Measurements from ENCODE around the gene MVP. TPM values are rescaled to one million over a fixed set of nuclear protein-coding genes. Genes with fewer than 3 reads are reported as not detected.
"Not testable (repeated sequence)": the region's sequence is repeated elsewhere in the genome, so short reads cannot be mapped to it uniquely, and the experiment has no call there.

MVP gene
- 100 to 1,000 TPM; 307 to 552 (median 529) TPM for total RNA-seq
- long read RNA-seq, donor 1, transcript MVP-202 (15 exons, 2,925 nt), result minor isoform, 81 of 633 reads
- long read RNA-seq, donor 1, transcript MVP-201 (15 exons, 2,870 nt), result major isoform, 248 of 633 reads
- long read RNA-seq, donor 1, partial matches to known transcripts, result 262 of 633 reads
- long read RNA-seq, donor 1, other reads (novel, unspliced or antisense), result 42 of 633 reads
- long read RNA-seq, donor 2, transcript MVP-202 (15 exons, 2,925 nt), result minor isoform, 80 of 476 reads
- long read RNA-seq, donor 2, transcript MVP-201 (15 exons, 2,870 nt), result major isoform, 262 of 476 reads
- long read RNA-seq, donor 2, partial matches to known transcripts, result 94 of 476 reads
- long read RNA-seq, donor 2, other reads (novel, unspliced or antisense), result 40 of 476 reads

GRCh38 chr16:29820271-29820701 lies at the start of gene MVP:
Gene MVP (plus strand): TSS chr16:29820462. CDS start chr16:29830550, 10,088 bp downstream.
- peak; percentile 44 for ATAC-seq
- TF ChIP-seq, protein P1, sequence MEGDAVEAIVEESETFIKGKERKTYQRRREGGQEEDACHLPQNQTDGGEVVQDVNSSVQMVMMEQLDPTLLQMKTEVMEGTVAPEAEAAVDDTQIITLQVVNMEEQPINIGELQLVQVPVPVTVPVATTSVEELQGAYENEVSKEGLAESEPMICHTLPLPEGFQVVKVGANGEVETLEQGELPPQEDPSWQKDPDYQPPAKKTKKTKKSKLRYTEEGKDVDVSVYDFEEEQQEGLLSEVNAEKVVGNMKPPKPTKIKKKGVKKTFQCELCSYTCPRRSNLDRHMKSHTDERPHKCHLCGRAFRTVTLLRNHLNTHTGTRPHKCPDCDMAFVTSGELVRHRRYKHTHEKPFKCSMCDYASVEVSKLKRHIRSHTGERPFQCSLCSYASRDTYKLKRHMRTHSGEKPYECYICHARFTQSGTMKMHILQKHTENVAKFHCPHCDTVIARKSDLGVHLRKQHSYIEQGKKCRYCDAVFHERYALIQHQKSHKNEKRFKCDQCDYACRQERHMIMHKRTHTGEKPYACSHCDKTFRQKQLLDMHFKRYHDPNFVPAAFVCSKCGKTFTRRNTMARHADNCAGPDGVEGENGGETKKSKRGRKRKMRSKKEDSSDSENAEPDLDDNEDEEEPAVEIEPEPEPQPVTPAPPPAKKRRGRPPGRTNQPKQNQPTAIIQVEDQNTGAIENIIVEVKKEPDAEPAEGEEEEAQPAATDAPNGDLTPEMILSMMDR (IDR thresholded peaks at IDR 0.05), result no peak
- H3K4me1 ChIP-seq (ENCODE audit: low read depth), result peaks cover 73% of the 10 kb centered on the region

GRCh38 chr16:29772330-29772729 lies 47.9 kb upstream of the MVP start:
- H3K9me3 ChIP-seq; ATAC-seq; DNase-seq; H3K36me3 ChIP-seq (ENCODE audit: low read depth); intact Hi-C loops (cut with DNase I, micrococcal nuclease); H3K4me3 ChIP-seq: not testable (repeated sequence)
- H3K4me1 ChIP-seq (ENCODE audit: low read depth), result peaks cover 11% of the 10 kb centered on the region

More at GRCh38 chr16:29820271-29820701, at the start of gene MVP:
- Histone ChIP-seq H3K4me3 (peak within 1 kb of the TSS; percentile 74), H3K36me3 (ENCODE audit: low read depth) (no peaks in the 10 kb centered on the region), H3K9me3 (no peaks in the 10 kb centered on the region)
- peak; percentile 84 to 91 (median 88) for DNase-seq
- intact Hi-C loops (cut with DNase I, micrococcal nuclease), result no loop called here

- no peak for DNase-seq
- intact Hi-C loops (cut with DNase I, micrococcal nuclease), result no loop called here
- ATAC-seq, result no peak
- Histone ChIP-seq H3K4me1 (ENCODE audit: low read depth) (peaks cover 11% of the 10 kb centered on the region), H3K4me3 (no peak overlapping the region), H3K36me3 (ENCODE audit: low read depth) (no peaks in the 10 kb centered on the region), H3K9me3 (no peaks in the 10 kb centered on the region)
- TF ChIP-seq, protein P1 (IDR thresholded peaks at IDR 0.05), result no peak
Measured at GRCh38 chr16:29774730-29775129, 45.5 kb upstream of the MVP start.

DNA sequence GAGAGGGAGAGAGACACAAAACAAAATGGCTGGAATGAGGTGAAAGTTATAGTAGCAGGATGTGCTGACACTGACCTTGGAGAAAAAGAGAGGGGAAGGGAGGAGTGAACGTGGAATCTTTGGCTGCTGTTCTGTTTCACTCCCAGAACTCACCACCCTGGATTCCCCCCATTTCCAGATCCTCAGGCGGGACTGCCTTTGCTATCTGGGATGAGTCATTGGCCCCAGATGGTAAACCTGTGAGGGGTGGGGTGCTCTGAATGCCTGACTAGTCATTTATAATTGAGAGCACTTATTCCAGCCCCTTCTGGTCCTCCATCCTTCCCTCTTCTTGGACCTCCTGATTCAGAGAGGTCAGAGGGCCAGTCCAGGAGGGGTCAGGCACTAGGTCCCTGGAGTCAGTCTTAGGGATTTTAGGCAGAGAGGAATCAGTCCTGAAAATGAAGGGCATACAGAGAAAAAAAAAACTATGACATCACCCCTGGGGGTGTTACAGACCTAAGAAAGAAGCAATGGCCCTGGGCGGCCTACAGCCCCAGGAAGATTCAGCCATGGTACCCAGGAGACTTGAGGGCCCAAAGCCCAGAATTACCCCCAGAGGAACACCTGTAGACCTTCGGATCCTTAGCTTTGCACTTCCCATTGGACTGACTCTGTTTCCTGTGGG lies 44.4 kb upstream of the MVP start:
- TF ChIP-seq, protein P1 (IDR thresholded peaks at IDR 0.05), result no peak
- Histone ChIP-seq H3K9me3 (no peaks in the 10 kb centered on the region), H3K4me1 (ENCODE audit: low read depth) (no peaks in the 10 kb centered on the region), H3K4me3 (no peak overlapping the region), H3K36me3 (ENCODE audit: low read depth) (no peaks in the 10 kb centered on the region)
- intact Hi-C loops (cut with DNase I, micrococcal nuclease), result no loop called here
- DNase-seq, result no peak
- peak; percentile 66 for ATAC-seq

GRCh38 chr16:29777576-29778350 lies 42.5 kb upstream of the MVP start, which contains the start of gene ZG16:
Gene ZG16 (plus strand): TSS chr16:29778256. CDS start chr16:29779267, 1,011 bp downstream.
- TF ChIP-seq, protein P1 (IDR thresholded peaks at IDR 0.05), result no peak

More at GRCh38 chr16:29777576-29778350, 42.5 kb upstream of the MVP start, which contains the start of gene ZG16:
- ATAC-seq, result peak; percentile 76
- no peaks in the 10 kb centered on the region for H3K9me3 ChIP-seq
- no peaks in the 10 kb centered on the region for H3K4me1 ChIP-seq (ENCODE audit: low read depth)
- no peaks in the 10 kb centered on the region for H3K36me3 ChIP-seq (ENCODE audit: low read depth)
- DNase-seq, result no peak
- intact Hi-C loops (cut with DNase I, micrococcal nuclease), result no loop called here
- H3K4me3 ChIP-seq, result no peak within 1 kb of the TSS
